Gastrocnemius medialis (tissue), 4 donors: ENCODE data around the gene TAS2R60. TPM values are rescaled to one million over a fixed set of nuclear protein-coding genes. Genes with fewer than 3 reads are reported as not detected.
A peak's percentile ranks its signal among the peaks of the same experiment; 100 is the strongest.
"Not testable (repeated sequence)": the region's sequence is repeated elsewhere in the genome, so short reads cannot be mapped to it uniquely, and the experiment has no call there.

Source experiments
- ATAC-seq, 2 donors: fragments of 150-250 bp; one replicate each; pipeline ENCODE4 v1.9.1; 2016
- DNase-seq, 2 donors: peaks; one replicate each; pipeline ENCODE4 v3.0.0-alpha.2; 2019
- H3K27ac ChIP-seq, 4 donors: fragments of 200-600 bp; sonication (generic); 1 replicate in 1 of 4; 2 replicates in 3 of 4; pipeline ENCODE4 v1.5.1; 2016 to 2018; ENCODE audit warnings: mild to moderate bottlenecking in 2 of 4, moderate library complexity in 1 of 4
- H3K27me3 ChIP-seq, 3 donors: fragments of 200-600 bp; sonication (generic) in 2 of 3; 1 replicate in 1 of 3; 2 replicates in 2 of 3; pipeline versions ENCODE4 v1.5.1 to v1.6.0; 2016 to 2019; ENCODE audit warnings: mild to moderate bottlenecking in 1 of 3, moderate library complexity in 1 of 3
- H3K36me3 ChIP-seq, 2 donors: fragments of 200-600 bp; sonication (generic) in 1 of 2; one replicate each; pipeline ENCODE4 v1.5.1; 2017 to 2018
- H3K4me1 ChIP-seq, 2 donors: fragments of 200-600 bp; sonication (generic) in 1 of 2; one replicate each; pipeline ENCODE4 v1.5.1; 2016 to 2017; ENCODE audit warnings: mild to moderate bottlenecking in 2 of 2
- H3K4me3 ChIP-seq, 4 donors: fragments of 200-600 bp; sonication (generic) in 3 of 4; 1 replicate in 1 of 4; 2 replicates in 3 of 4; pipeline ENCODE4 v1.5.1; 2016 to 2019; ENCODE audit warnings: mild to moderate bottlenecking in 2 of 4
- H3K9me3 ChIP-seq, 3 donors: fragments of 200-600 bp; sonication (generic) in 2 of 3; 1 replicate in 1 of 3; 2 replicates in 2 of 3; pipeline ENCODE4 v1.5.1; 2016 to 2019
- CTCF ChIP-seq, 5 experiments: fragments of 450-650 bp in 3 of 5; fragments of 200-600 bp in 2 of 5; sonication (generic) in 2 of 5; IDR thresholded peaks in 4 of 5; conservative IDR thresholded peaks in 1 of 5; 1 replicate in 4 of 5; 2 replicates in 1 of 5; pipeline ENCODE4 v1.5.1; 2016 to 2019; ENCODE audit warnings: antibody characterized with exemption in 5 of 5, mild to moderate bottlenecking in 3 of 5, moderate library complexity in 3 of 5
- POLR2A ChIP-seq, 2 donors: fragments of 450-650 bp; IDR thresholded peaks; one replicate each; pipeline ENCODE4 v1.6.1; 2017; ENCODE audit warnings: antibody characterized with exemption in 2 of 2, mild to moderate bottlenecking in 2 of 2, moderate library complexity in 2 of 2
- in situ Hi-C, 4 donors: fragments of 200-750 bp; cut with MboI; loops; one replicate each; pipeline versions ENCODE4 v1.15.0 to v1.8.0; 2017; ENCODE audit warnings: low sequenced_read_pairs in 4 of 4
- intact Hi-C: fragments of 100-400 bp; cut with DNase I; formaldehyde crosslinking; loops from one replicate; pipeline ENCODE4 v1.15.1; 2023; ENCODE audit warnings: low total_unique reads
- total RNA-seq, 4 donors: library from RNA; depleted of rRNA; stranded (reverse); fragments of >200 nt; gene quantifications; one replicate each; pipeline versions ENCODE4 v1.1.0 to v1.2.3, GENCODE V29; 2016

Gene TAS2R60
- total RNA-seq, 4 donors from 2014 or later = not detected

DNA sequence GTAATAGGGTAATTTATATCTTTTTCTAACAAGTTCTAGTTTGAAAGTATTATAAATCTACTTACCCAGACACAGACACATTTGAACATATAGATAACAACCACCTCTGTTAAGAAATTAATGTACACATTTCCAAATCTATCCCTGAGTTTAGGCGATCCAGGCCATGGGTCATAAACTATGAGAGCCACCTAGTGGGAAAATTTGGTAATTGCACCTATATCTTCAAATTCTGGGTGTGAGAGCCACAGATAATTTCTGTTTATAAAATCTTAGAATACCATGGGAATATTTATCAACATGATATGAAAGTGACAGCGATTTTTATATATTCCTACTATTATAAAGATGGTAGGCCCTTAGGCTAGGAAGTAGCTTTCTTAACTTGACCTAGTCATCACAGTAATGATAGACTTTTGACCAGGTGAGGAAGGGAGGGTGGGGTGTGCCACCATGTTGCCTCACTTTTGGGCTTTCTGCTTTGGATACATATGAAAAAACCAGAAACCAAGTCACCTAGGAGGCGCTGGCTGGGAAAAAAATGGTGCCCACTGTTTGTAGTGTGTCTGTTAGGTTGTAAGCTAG, 26.6 kb upstream of the TAS2R60 start:
- H3K27ac ChIP-seq = no peak overlapping the region
- no peaks in the 10 kb centered on the region for H3K36me3 ChIP-seq
- DNase-seq = no peak
- intact Hi-C loops = loop anchor here (5.0 kb wide), 1 partner anchor 174 kb away; no protein-coding TSS in a partner anchor
- peak; percentile 54 to 70 for ATAC-seq
- TF ChIP-seq POLR2A (IDR thresholded peaks at IDR 0.05) (no peak), CTCF (IDR thresholded peaks at IDR 0.05 in 4 of 5, conservative IDR thresholded peaks at IDR 0.05 in 1 of 5) (peak; percentile 67 to 84 (median 80))
- no peak overlapping the region for H3K4me3 ChIP-seq
- in situ Hi-C loops = loop anchor here in 1 of 4 donors (10.0 to 25.0 kb wide), 2 partner anchors 172 to 404 kb away; no protein-coding TSS in a partner anchor
- no peaks in the 10 kb centered on the region for H3K9me3 ChIP-seq
- no peaks in the 10 kb centered on the region for H3K27me3 ChIP-seq
- no peaks in the 10 kb centered on the region for H3K4me1 ChIP-seq

DNA sequence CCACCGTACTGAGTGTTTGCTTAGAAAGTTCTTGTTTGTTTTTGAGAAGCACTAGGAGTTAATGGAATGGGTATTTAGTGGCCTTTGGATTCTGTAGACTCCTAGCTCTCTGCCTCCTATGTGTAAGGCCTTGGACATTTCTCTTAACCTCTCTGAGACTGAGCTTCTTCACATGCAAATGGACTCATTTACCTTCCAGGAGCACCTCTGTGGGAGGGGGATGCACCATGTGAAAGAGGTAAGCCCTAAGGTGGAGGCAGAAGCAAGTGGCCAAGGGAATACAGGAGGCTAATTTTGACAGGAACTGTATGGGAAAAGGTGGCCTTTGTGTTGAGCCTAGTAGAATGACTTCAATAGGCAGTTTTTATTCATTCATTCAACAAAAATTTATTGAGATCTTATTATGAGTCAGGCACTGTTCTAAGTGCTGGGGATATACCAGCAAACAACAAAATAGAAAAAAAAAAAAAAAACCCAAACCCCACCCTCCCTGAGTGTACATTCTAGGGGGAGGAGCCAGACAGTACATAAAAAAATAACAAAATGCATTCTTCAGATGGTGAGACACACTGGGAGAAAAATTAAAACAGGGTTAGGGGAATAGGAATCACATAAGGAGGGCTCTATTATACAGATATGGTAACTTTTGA, 25.4 kb upstream of the TAS2R60 start:
- in situ Hi-C loops (loop anchor here in 1 of 4 donors (10.0 to 25.0 kb wide), 2 partner anchors 173 to 406 kb away; no protein-coding TSS in a partner anchor), intact Hi-C loops (loop anchor here (5.0 kb wide), 1 partner anchor 176 kb away; no protein-coding TSS in a partner anchor)
- H3K4me3 ChIP-seq = no peak overlapping the region
- TF ChIP-seq CTCF (IDR thresholded peaks at IDR 0.05 in 4 of 5, conservative IDR thresholded peaks at IDR 0.05 in 1 of 5) (no peak), POLR2A (IDR thresholded peaks at IDR 0.05) (no peak)
- ATAC-seq (no peak), DNase-seq (no peak)
- H3K4me1 ChIP-seq = no peaks in the 10 kb centered on the region
- no peaks in the 10 kb centered on the region for H3K36me3 ChIP-seq
- no peaks in the 10 kb centered on the region for H3K9me3 ChIP-seq
- H3K27ac ChIP-seq = no peak overlapping the region
- H3K27me3 ChIP-seq = no peaks in the 10 kb centered on the region

- Histone ChIP-seq H3K4me1 (no peaks in the 10 kb centered on the region), H3K9me3 (no peaks in the 10 kb centered on the region), H3K27ac (no peak overlapping the region), H3K27me3 (no peaks in the 10 kb centered on the region), H3K4me3 (no peak overlapping the region), H3K36me3 (no peaks in the 10 kb centered on the region)
- in situ Hi-C loops = loop anchor here in 1 of 4 donors (10.0 to 25.0 kb wide), 2 partner anchors 174 to 407 kb away; no protein-coding TSS in a partner anchor
- ATAC-seq = peak in 1 of 2 donors; percentile 16
- TF ChIP-seq POLR2A (IDR thresholded peaks at IDR 0.05) (no peak), CTCF (IDR thresholded peaks at IDR 0.05 in 4 of 5, conservative IDR thresholded peaks at IDR 0.05 in 1 of 5) (no peak)
- intact Hi-C loops = loop anchor here (5.0 kb wide), 1 partner anchor 177 kb away; no protein-coding TSS in a partner anchor
- no peak for DNase-seq
Measured at GRCh38 chr7:143418681-143419458, 24.4 kb upstream of the TAS2R60 start.

DNA sequence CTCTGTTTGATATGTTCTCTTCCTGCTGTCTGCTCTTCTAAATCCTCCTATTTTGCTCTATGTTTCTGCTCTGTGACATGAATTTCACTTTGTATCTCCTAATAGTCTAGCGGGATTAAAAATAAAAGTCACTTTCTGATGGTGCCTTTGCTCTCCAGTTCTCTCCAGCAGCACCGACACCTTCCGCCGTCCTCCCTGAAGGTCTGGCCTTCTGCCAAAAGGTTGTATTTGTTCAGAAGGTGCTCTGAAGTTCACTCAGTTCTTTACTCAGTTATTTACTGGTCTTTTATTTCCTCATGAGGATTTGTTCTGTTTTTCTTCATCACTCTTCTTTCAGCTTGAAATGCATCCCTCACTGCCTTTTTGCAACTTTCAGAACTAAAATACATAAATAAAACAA, 23.4 kb upstream of the TAS2R60 start:
- ATAC-seq (no peak), DNase-seq (no peak)
- H3K36me3 ChIP-seq = no peaks in the 10 kb centered on the region
- no peaks in the 10 kb centered on the region for H3K9me3 ChIP-seq
- no peak overlapping the region for H3K4me3 ChIP-seq
- in situ Hi-C loops = loop anchor here in 1 of 4 donors (10.0 to 25.0 kb wide), 2 partner anchors 175 to 408 kb away; no protein-coding TSS in a partner anchor
- intact Hi-C loops = loop anchor here (5.0 kb wide), 1 partner anchor 178 kb away; no protein-coding TSS in a partner anchor
- no peak overlapping the region for H3K27ac ChIP-seq
- no peaks in the 10 kb centered on the region for H3K27me3 ChIP-seq
- H3K4me1 ChIP-seq = no peaks in the 10 kb centered on the region
- no peak for TF ChIP-seq POLR2A (IDR thresholded peaks at IDR 0.05)
- no peak for TF ChIP-seq CTCF (IDR thresholded peaks at IDR 0.05 in 4 of 5, conservative IDR thresholded peaks at IDR 0.05 in 1 of 5)

GRCh38 chr7:143420624-143421023, 22.6 kb upstream of the TAS2R60 start:
- ATAC-seq, H3K4me1 ChIP-seq, H3K9me3 ChIP-seq, H3K27me3 ChIP-seq, intact Hi-C loops, H3K4me3 ChIP-seq, H3K27ac ChIP-seq, DNase-seq, H3K36me3 ChIP-seq: not testable (repeated sequence)
- in situ Hi-C loops = loop anchor here in 1 of 4 donors (25.0 kb wide), 1 partner anchor 408 kb away; no protein-coding TSS in a partner anchor
